GM12865 (cell line): ENCODE measurements around the gene DPH3.
A peak's percentile ranks its signal among the peaks of the same experiment; 100 is the strongest.

ENCODE experiments used
- DNase-seq: peaks from one replicate; pipeline ENCODE4 v3.0.0; 2010; ENCODE audit warnings: low read depth
- H3K4me3 ChIP-seq: 2 replicates; pipeline ENCODE4 v1.5.1; 2011; ENCODE audit warnings: mild to moderate bottlenecking, low read depth, low read length, control low read depth
- CTCF ChIP-seq: IDR thresholded peaks from 2 replicates; pipeline ENCODE4 v1.5.1; 2011; ENCODE audit warnings: low read length, control low read depth, low read depth, inconsistent platforms; ENCODE audit not compliant: insufficient read depth; ENCODE audit errors: missing control alignments

The DPH3 gene

GRCh38 chr3:16266714-16267113, 2.0 kb upstream of the DPH3 start:
- DNase-seq, result no peak
- no peak overlapping the region for H3K4me3 ChIP-seq
- no peak for TF ChIP-seq CTCF

GRCh38 chr3:16265455-16265786, 678 bp upstream of the DPH3 start:
- no peak for DNase-seq
- H3K4me3 ChIP-seq, result peak overlapping the region; percentile 95
- TF ChIP-seq CTCF, result no peak

GRCh38 chr3:16264174-16264707, 502 bp downstream of the DPH3 start:
- TF ChIP-seq CTCF, result no peak
- H3K4me3 ChIP-seq, result peak overlapping the region; percentile 95
- no peak for DNase-seq

- DNase-seq, result no peak
- TF ChIP-seq CTCF, result no peak
- H3K4me3 ChIP-seq, result no peak overlapping the region
Observed at GRCh38 chr3:16262174-16262573, 2.6 kb downstream of the DPH3 start.

GRCh38 chr3:16260046-16260445, 4.7 kb downstream of the DPH3 start:
- no peak for TF ChIP-seq CTCF
- no peak for DNase-seq

GRCh38 chr3:16258866-16259265, 5.9 kb downstream of the DPH3 start:
- DNase-seq, result no peak
- no peak for TF ChIP-seq CTCF

More at GRCh38 chr3:16260046-16260445, 4.7 kb downstream of the DPH3 start:
- H3K4me3 ChIP-seq, result no peak overlapping the region

GRCh38 chr3:16258177-16258576, 6.6 kb downstream of the DPH3 start:
- no peak for DNase-seq
- TF ChIP-seq CTCF, result no peak
- no peak overlapping the region for H3K4me3 ChIP-seq

More at GRCh38 chr3:16258866-16259265, 5.9 kb downstream of the DPH3 start:
- no peak overlapping the region for H3K4me3 ChIP-seq
